ENCODE results near the gene DAB2. TPM values are rescaled to one million over a fixed set of nuclear protein-coding genes. Genes with fewer than 3 reads are reported as not detected.

DAB2 gene
- total and polyA plus RNA-seq, 12 donors = 6.5 to 64.7 (median 22.3) TPM

GRCh38 chr5:39353717-39354399 lies 70.9 kb downstream of the DAB2 start:
- no peaks in the 10 kb centered on the region for H3K27me3 ChIP-seq
- WGBS, 2 donors = 30 to 43% methylated on average over 1 of the region's 1 CpG
- intact Hi-C loops (cut with DNase I) = no loop called here

GRCh38 chr5:39352951-39353350 lies 71.8 kb downstream of the DAB2 start:
- 43 to 62% methylated on average over 1 of the region's 1 CpG for WGBS, 2 donors
- H3K27ac ChIP-seq = peak overlapping the region in 1 of 10 donors; percentile 0
- intact Hi-C loops (cut with DNase I) = no loop called here
- no peak for ATAC-seq
- H3K9me3 ChIP-seq = peaks cover 0 to 31% (median 0%) of the 10 kb centered on the region in 11 donors
- H3K4me1 ChIP-seq = peaks cover 0 to 8% (median 0%) of the 10 kb centered on the region in 9 donors
- H3K27me3 ChIP-seq = no peaks in the 10 kb centered on the region
- DNase-seq = no peak
- H3K4me3 ChIP-seq = no peak overlapping the region
- no peaks in the 10 kb centered on the region for H3K36me3 ChIP-seq
- no peak for TF ChIP-seq CTCF (IDR thresholded peaks at IDR 0.05)

More at GRCh38 chr5:39353717-39354399, 70.9 kb downstream of the DAB2 start:
- no peak overlapping the region for H3K4me3 ChIP-seq
- peaks cover 0 to 8% (median 0%) of the 10 kb centered on the region in 9 donors for H3K4me1 ChIP-seq
- no peak for TF ChIP-seq CTCF (IDR thresholded peaks at IDR 0.05)
- peak overlapping the region in 1 of 10 donors; percentile 0 for H3K27ac ChIP-seq
- H3K36me3 ChIP-seq = no peaks in the 10 kb centered on the region
- no peak for ATAC-seq
- no peak for DNase-seq
- peaks cover 0 to 31% (median 0%) of the 10 kb centered on the region in 11 donors for H3K9me3 ChIP-seq

GRCh38 chr5:39352170-39352569 lies 72.6 kb downstream of the DAB2 start:
- intact Hi-C loops (cut with DNase I) = no loop called here
- H3K27me3 ChIP-seq = no peaks in the 10 kb centered on the region
- peaks cover 0 to 31% (median 0%) of the 10 kb centered on the region in 11 donors for H3K9me3 ChIP-seq
- H3K36me3 ChIP-seq = no peaks in the 10 kb centered on the region
- 83 to 88% methylated on average over 2 of the region's 2 CpGs for WGBS, 2 donors
- no peak overlapping the region for H3K4me3 ChIP-seq
- H3K27ac ChIP-seq = no peak overlapping the region
- ATAC-seq = no peak
- no peak for TF ChIP-seq CTCF (IDR thresholded peaks at IDR 0.05)
- no peak for DNase-seq
- peaks cover 0 to 8% (median 0%) of the 10 kb centered on the region in 9 donors for H3K4me1 ChIP-seq

- 86% methylated on average over 4 of the region's 4 CpGs for WGBS, 2 donors
- Histone ChIP-seq H3K27me3 (no peaks in the 10 kb centered on the region), H3K4me1 (peaks cover 0 to 8% (median 0%) of the 10 kb centered on the region in 9 donors), H3K4me3 (no peak overlapping the region), H3K36me3 (no peaks in the 10 kb centered on the region), H3K9me3 (peaks cover 0 to 31% (median 0%) of the 10 kb centered on the region in 11 donors), H3K27ac (no peak overlapping the region)
- no peak for TF ChIP-seq CTCF (IDR thresholded peaks at IDR 0.05)
- no peak for DNase-seq
- intact Hi-C loops (cut with DNase I) = no loop called here
- no peak for ATAC-seq
Observed at GRCh38 chr5:39349484-39349883, 75.3 kb downstream of the DAB2 start.
